GM23248 (cell line): Measurements from ENCODE around the gene AGMO. TPM values are rescaled to one million over a fixed set of nuclear protein-coding genes. Genes with fewer than 3 reads are reported as not detected.

Experiments
- DNase-seq: peaks from one replicate; pipeline ENCODE4 v3.0.0-alpha.2; 2015
- H2AFZ ChIP-seq: fragments of 200-600 bp; sonication (generic); 2 replicates; pipeline ENCODE4 v1.6.1; 2016; ENCODE audit warnings: antibody characterized with exemption
- H3F3A ChIP-seq: fragments of 200-600 bp; sonication (generic); 2 replicates; pipeline ENCODE4 v1.6.1; 2016; ENCODE audit warnings: mild to moderate bottlenecking, antibody characterized with exemption, mixed run types; ENCODE audit not compliant: insufficient read depth
- H3K27ac ChIP-seq: fragments of 200-600 bp; sonication (generic); 2 replicates; pipeline ENCODE4 v1.5.1; 2016; ENCODE audit warnings: mild to moderate bottlenecking
- H3K27me3 ChIP-seq: fragments of 200-600 bp; sonication (generic); replicated peaks from 2 replicates; pipeline ENCODE4 v1.6.1; 2016; ENCODE audit warnings: mild to moderate bottlenecking; ENCODE audit not compliant: insufficient read depth
- H3K36me3 ChIP-seq: fragments of 200-600 bp; sonication (generic); 2 replicates; pipeline ENCODE4 v1.6.1; 2016; ENCODE audit warnings: low read depth, mild to moderate bottlenecking
- H3K4me1 ChIP-seq: fragments of 200-600 bp; sonication (generic); 2 replicates; pipeline ENCODE4 v1.6.1; 2016; ENCODE audit warnings: mild to moderate bottlenecking; ENCODE audit not compliant: insufficient read depth
- H3K4me2 ChIP-seq: fragments of 200-600 bp; sonication (generic); one replicate; pipeline ENCODE4 v1.6.1; 2016; ENCODE audit warnings: mild to moderate bottlenecking; ENCODE audit not compliant: unreplicated experiment
- H3K4me3 ChIP-seq: fragments of 200-600 bp; sonication (generic); 2 replicates; pipeline ENCODE4 v1.5.1; 2016; ENCODE audit warnings: mild to moderate bottlenecking
- H3K79me2 ChIP-seq: fragments of 200-600 bp; sonication (generic); 2 replicates; pipeline ENCODE4 v1.6.1; 2016; ENCODE audit warnings: mild to moderate bottlenecking; ENCODE audit not compliant: insufficient read depth
- H3K9ac ChIP-seq: fragments of 200-600 bp; sonication (generic); 2 replicates; pipeline ENCODE4 v1.6.1; 2016; ENCODE audit warnings: mild to moderate bottlenecking
- H3K9me2 ChIP-seq: fragments of 200-600 bp; sonication (generic); 2 replicates; pipeline ENCODE4 v1.6.1; 2016; ENCODE audit warnings: mixed run types, mild to moderate bottlenecking, moderate library complexity; ENCODE audit not compliant: insufficient read depth
- H3K9me3 ChIP-seq: fragments of 200-600 bp; sonication (generic); one replicate; pipeline ENCODE4 v1.6.1; 2017; ENCODE audit warnings: low read depth
- H4K20me1 ChIP-seq: fragments of 200-600 bp; sonication (generic); 2 replicates; pipeline ENCODE4 v1.6.0; 2016; ENCODE audit not compliant: insufficient read depth
- EZH2 ChIP-seq: fragments of 200-600 bp; sonication (generic); IDR thresholded peaks from 2 replicates; pipeline ENCODE4 v1.6.1; 2018; ENCODE audit warnings: antibody characterized with exemption, mild to moderate bottlenecking; ENCODE audit not compliant: insufficient read depth, poor library complexity, severe bottlenecking
- EZH2phosphoT487 ChIP-seq: fragments of 200-600 bp; sonication (generic); IDR thresholded peaks from 2 replicates; pipeline ENCODE4 v1.6.1; 2018; ENCODE audit warnings: antibody characterized with exemption, moderate library complexity, mild to moderate bottlenecking, low read depth; ENCODE audit not compliant: insufficient read depth
- WGBS, 2 experiments: methylation state at CpG; one replicate each; pipeline ENCODE4 v1.1.6; 2015 to 2017; ENCODE audit warnings: low lambda C conversion rate in 2 of 2, low coverage in 1 of 2; ENCODE audit errors: missing lambda C conversion rate in 2 of 2; 5-methylcytosine and 5-hydroxymethylcytosine counted together
- in situ Hi-C: fragments of 300-500 bp; cut with MboI; formaldehyde crosslinking; loops from 2 replicates; pipeline ENCODE4 v1.15.0; 2020
- polyA plus RNA-seq: library from polyadenylated mRNA; unstranded; fragments of >200 nt; fragmentation: Nextera tagmentation; extraction: Ambion mirVana; gene quantifications from 2 replicates; pipeline ENCODE4 v1.2.1, GENCODE V29; 2016
- total RNA-seq: library from RNA; depleted of rRNA; stranded (reverse); fragments of >200 nt; shearing (Covaris generic); gene quantifications from 2 replicates; pipeline ENCODE4 v1.2.3, GENCODE V29; 2014; rRNA removed

The AGMO gene
- total RNA-seq (not detected in 2 replicates), polyA plus RNA-seq (not detected in 2 replicates)

- H3K4me2 ChIP-seq: peak within 1 kb of the TSS; percentile 36
- no peaks in the 10 kb centered on the region for H3K36me3 ChIP-seq
These were observed at the start of gene AGMO for GRCh38 chr7:15561835-15562234. TSS of gene AGMO (minus strand) at chr7:15562015.

GRCh38 chr7:15610503-15610902 lies 48.7 kb upstream of the AGMO start:
- DNase-seq: no peak
- Histone ChIP-seq H3K4me2 (no peak overlapping the region), H3K79me2 (no peaks in the 10 kb centered on the region), H3K27me3 (no peaks in the 10 kb centered on the region), H3K4me3 (no peak overlapping the region), H3K9me2 (no peaks in the 10 kb centered on the region), H2AFZ (no peak overlapping the region), H3F3A (no peaks in the 10 kb centered on the region), H3K9me3 (no peaks in the 10 kb centered on the region), H3K4me1 (no peaks in the 10 kb centered on the region), H3K9ac (no peak overlapping the region), H3K27ac (no peak overlapping the region), H3K36me3 (no peaks in the 10 kb centered on the region), H4K20me1 (no peaks in the 10 kb centered on the region)
- TF ChIP-seq EZH2phosphoT487 (no peak), EZH2 (no peak)
- 72 to 75% methylated on average over 2 of the region's 2 CpGs for WGBS, 2 experiments
- in situ Hi-C loops: no loop called here

More at GRCh38 chr7:15561835-15562234, at the start of gene AGMO:
- H3K79me2 ChIP-seq: no peaks in the 10 kb centered on the region
- in situ Hi-C loops: no loop called here
- peak; percentile 22 for DNase-seq
- peak within 1 kb of the TSS; percentile 72 for H2AFZ ChIP-seq
- TF ChIP-seq EZH2: no peak
- TF ChIP-seq EZH2phosphoT487: no peak
- H3K9ac ChIP-seq: no peak within 1 kb of the TSS
- no peaks in the 10 kb centered on the region for H3K9me3 ChIP-seq
- H3F3A ChIP-seq: no peaks in the 10 kb centered on the region
- 25 to 27% methylated on average over 5 of the region's 5 CpGs for WGBS, 2 experiments
- H3K27ac ChIP-seq: no peak within 1 kb of the TSS
- H3K27me3 ChIP-seq: peaks cover 5% of the 10 kb centered on the region; the same call in 1 of the 2 replicates
- H3K4me1 ChIP-seq: peaks cover 4% of the 10 kb centered on the region; the same call in 1 of the 2 replicates
- no peak within 1 kb of the TSS for H3K4me3 ChIP-seq
- H3K9me2 ChIP-seq: no peaks in the 10 kb centered on the region
- H4K20me1 ChIP-seq: no peaks in the 10 kb centered on the region

DNA sequence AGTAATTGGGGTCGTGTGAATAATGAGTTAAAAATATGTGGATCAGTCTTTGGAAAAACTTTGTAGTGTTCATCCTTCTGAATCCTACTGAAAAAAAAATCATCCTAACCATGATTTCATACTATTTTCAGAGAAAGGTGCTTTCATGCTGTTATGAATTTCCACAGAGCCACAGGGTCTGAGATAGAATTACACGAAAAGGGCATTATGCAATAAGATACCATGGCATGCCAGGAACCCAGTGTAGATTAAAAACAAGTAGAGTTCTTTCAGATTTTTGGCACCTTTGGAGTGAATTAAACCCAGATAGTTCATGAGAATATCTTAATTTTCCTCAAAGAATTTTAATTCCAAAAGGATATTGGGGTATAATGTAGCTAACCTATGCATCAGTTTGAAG lies 47.5 kb upstream of the AGMO start:
- in situ Hi-C loops: no loop called here
- Histone ChIP-seq H3K79me2 (no peaks in the 10 kb centered on the region), H3K27ac (no peak overlapping the region), H3K4me1 (no peaks in the 10 kb centered on the region), H2AFZ (no peak overlapping the region), H3K4me3 (no peak overlapping the region), H3K36me3 (no peaks in the 10 kb centered on the region), H3K4me2 (no peak overlapping the region), H3F3A (no peaks in the 10 kb centered on the region), H3K9me2 (no peaks in the 10 kb centered on the region), H3K27me3 (no peaks in the 10 kb centered on the region), H4K20me1 (no peaks in the 10 kb centered on the region), H3K9me3 (no peaks in the 10 kb centered on the region), H3K9ac (no peak overlapping the region)
- no peak for DNase-seq
- TF ChIP-seq EZH2: no peak
- TF ChIP-seq EZH2phosphoT487: no peak
- WGBS, 2 experiments: 54 to 60% methylated on average over 2 of the region's 2 CpGs

GRCh38 chr7:15607529-15608210 lies 45.9 kb upstream of the AGMO start:
- 51 to 52% methylated on average over 5 of the region's 5 CpGs for WGBS, 2 experiments
- no peak overlapping the region for H3K4me2 ChIP-seq

More at GRCh38 chr7:15607529-15608210, 45.9 kb upstream of the AGMO start:
- Histone ChIP-seq H3K9me3 (no peaks in the 10 kb centered on the region), H3K27ac (no peak overlapping the region), H4K20me1 (no peaks in the 10 kb centered on the region), H3K9me2 (no peaks in the 10 kb centered on the region), H3K4me1 (no peaks in the 10 kb centered on the region), H3K79me2 (no peaks in the 10 kb centered on the region), H2AFZ (peak overlapping the region; percentile 12; the same call in 1 of the 2 replicates), H3K36me3 (no peaks in the 10 kb centered on the region), H3K9ac (no peak overlapping the region), H3K27me3 (no peaks in the 10 kb centered on the region), H3K4me3 (no peak overlapping the region), H3F3A (no peaks in the 10 kb centered on the region)
- DNase-seq: no peak
- TF ChIP-seq EZH2phosphoT487 (no peak), EZH2 (no peak)
- in situ Hi-C loops: no loop called here
